Inflammatory macrophage (primary cell): ENCODE measurements around the gene PCSK7.
"Not testable (repeated sequence)": the region's sequence is repeated elsewhere in the genome, so short reads cannot be mapped to it uniquely, and the experiment has no call there.

Experiments used
- DNase-seq, 2 donors: peaks; one replicate each; pipeline ENCODE4 v3.0.0-alpha.2; 2020 to 2022

The PCSK7 gene

GRCh38 chr11:117212697-117213355, 19.0 kb downstream of the PCSK7 start:
- DNase-seq = no peak

GRCh38 chr11:117210620-117211019, 21.3 kb downstream of the PCSK7 start:
- no peak for DNase-seq

- DNase-seq = peak; percentile 30 to 33
Observed at GRCh38 chr11:117209351-117210125, 22.3 kb downstream of the PCSK7 start.

GRCh38 chr11:117208710-117209109, 23.2 kb downstream of the PCSK7 start:
- DNase-seq = not testable (repeated sequence)

- not testable (repeated sequence) for DNase-seq
Observed at GRCh38 chr11:117207481-117207880, 24.4 kb downstream of the PCSK7 start.

GRCh38 chr11:117206859-117207258, 25.0 kb downstream of the PCSK7 start:
- not testable (repeated sequence) for DNase-seq

- not testable (repeated sequence) for DNase-seq
Observed at GRCh38 chr11:117206111-117206510, 25.8 kb downstream of the PCSK7 start.

GRCh38 chr11:117205211-117205818, 26.6 kb downstream of the PCSK7 start:
- no peak for DNase-seq

- DNase-seq = no peak
Observed at GRCh38 chr11:117204283-117205080, 27.4 kb downstream of the PCSK7 start.

- DNase-seq = no peak
Observed at GRCh38 chr11:117203069-117203407, 28.8 kb downstream of the PCSK7 start.

GRCh38 chr11:117202386-117203068, 29.3 kb downstream of the PCSK7 start:
- DNase-seq = no peak

- no peak for DNase-seq
Observed at GRCh38 chr11:117201658-117202305, 30.1 kb downstream of the PCSK7 start.

GRCh38 chr11:117200813-117201657, 30.8 kb downstream of the PCSK7 start:
- DNase-seq = no peak

- no peak for DNase-seq
Observed at GRCh38 chr11:117199916-117200812, 31.7 kb downstream of the PCSK7 start.

- DNase-seq = no peak
Observed at GRCh38 chr11:117199053-117199915, 32.6 kb downstream of the PCSK7 start, which contains the start of gene TAGLN. Gene TAGLN, plus strand, starts transcription at chr11:117199370. Its CDS starts 3,644 bp downstream, at chr11:117203014.

- DNase-seq = no peak
Observed at GRCh38 chr11:117198613-117199012, 33.3 kb downstream of the PCSK7 start.

GRCh38 chr11:117197516-117198456, 34.1 kb downstream of the PCSK7 start:
- no peak for DNase-seq
